Inferior parietal cortex (tissue), 1 donor: ENCODE measurements around the gene ARRDC4.

ENCODE experiments used
- DNase-seq: peaks from one replicate; pipeline ENCODE4 v3.0.0-alpha.2; 2016; ENCODE audit errors: extremely low spot score

ARRDC4 gene

GRCh38 chr15:97960364-97961066 is at the start of gene ARRDC4:
ARRDC4 (plus strand) TSS chr15:97960703; CDS start chr15:97960862, 159 bp downstream.
- DNase-seq, result peak; percentile 100

GRCh38 chr15:97914711-97915110 is 45.8 kb upstream of the ARRDC4 start:
- DNase-seq, result no peak

DNA sequence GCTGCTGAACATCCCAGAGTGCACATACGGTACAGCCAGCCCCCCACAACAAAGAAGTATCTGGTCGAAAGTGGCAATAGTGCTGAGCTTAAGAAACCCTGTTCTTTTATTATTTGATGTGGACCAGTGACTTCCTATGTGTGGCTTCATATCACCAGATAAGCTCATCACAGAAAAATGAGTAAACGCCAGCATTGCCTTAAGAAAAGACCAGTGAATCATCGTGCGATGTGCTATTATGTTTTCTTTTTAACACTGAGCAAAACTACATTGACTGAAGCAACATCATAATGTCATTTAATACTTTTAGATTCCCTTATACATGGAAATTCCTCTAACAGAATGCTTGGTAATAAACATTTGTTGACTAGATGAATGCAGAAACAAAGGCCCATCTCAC is 45.2 kb upstream of the ARRDC4 start:
- DNase-seq, result no peak

- no peak for DNase-seq
Observed at GRCh38 chr15:97921296-97921865, 39.1 kb upstream of the ARRDC4 start.

GRCh38 chr15:97929456-97930229 is 30.9 kb upstream of the ARRDC4 start:
- DNase-seq, result no peak

DNA sequence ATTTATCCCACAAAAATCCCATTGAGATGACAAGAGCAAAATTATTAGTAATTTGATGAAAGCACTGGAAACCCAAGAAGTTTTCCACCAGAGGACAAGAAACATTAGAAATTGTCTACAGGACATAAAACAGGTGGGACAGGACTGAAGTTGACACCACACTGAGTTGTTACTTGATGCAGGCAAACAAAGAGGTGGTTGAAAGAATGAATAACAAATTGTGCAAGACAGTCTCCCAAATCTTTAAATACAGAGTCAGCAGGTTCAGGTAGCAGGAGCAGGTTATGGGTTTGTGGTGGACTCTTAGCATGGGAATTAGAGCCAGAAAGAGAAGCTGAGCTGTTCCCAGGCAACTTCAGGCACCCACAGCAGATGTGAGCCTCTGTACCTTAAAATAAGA is 30.3 kb upstream of the ARRDC4 start:
- no peak for DNase-seq

DNA sequence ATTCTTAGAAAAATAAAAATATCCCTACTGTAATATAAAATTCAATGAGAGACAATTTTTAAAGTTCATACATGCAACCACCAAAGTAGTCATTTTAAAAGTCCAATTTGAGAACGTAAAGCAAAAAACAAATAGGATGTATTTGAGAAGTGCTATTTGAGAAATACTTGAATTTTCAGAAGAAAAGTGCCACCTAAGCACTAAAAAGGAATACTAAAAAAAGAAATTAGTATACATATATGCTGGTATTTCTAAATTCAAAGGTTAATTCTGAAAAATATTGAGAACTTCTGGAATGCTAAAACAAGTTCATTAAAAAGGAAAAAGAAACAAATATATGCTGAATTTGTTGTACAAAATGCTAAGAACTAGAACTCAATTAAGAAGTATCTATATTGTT is 29.2 kb upstream of the ARRDC4 start:
- DNase-seq, result no peak

DNA sequence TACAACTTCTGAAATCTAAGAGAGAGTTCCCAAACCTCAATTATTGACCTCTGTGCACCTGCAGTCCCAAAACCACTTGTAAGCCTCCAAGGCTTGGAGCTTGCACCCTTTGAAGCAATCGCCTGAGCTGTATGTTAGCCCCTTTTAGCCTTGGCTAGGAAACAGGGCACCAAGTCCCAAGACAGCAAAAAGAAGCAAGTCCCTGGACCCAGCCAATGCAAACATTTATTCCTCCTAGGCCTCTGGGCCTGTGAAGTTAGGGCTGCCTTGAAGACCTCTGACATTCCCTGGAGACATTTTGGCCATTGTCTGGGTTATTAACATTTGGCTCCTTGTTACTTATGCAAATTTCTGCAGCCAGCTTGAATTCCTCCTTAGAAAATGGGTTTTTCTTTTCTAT is 26.9 kb upstream of the ARRDC4 start:
- DNase-seq, result no peak

- no peak for DNase-seq
Observed at GRCh38 chr15:97940993-97941392, 19.5 kb upstream of the ARRDC4 start.

DNA sequence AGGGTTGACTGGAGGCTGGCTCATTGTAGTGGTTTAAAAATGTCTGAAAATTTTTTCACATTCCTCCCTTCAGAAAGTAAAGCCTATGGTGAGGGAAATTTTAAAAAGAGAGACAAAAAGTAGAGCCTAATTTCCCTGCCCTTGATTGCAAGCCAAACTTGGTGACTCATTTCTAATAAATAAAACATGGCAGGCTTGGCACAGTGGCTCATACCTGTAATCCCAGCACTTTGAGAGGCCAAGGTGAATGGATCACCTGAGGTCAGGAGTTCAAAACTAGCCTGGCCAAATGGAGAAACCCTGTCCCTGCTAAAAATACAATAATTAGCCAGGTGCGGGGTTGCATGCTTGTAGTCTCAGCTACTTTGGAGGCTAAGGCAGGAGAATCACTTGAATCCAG is 18.9 kb upstream of the ARRDC4 start:
- DNase-seq, result no peak

DNA sequence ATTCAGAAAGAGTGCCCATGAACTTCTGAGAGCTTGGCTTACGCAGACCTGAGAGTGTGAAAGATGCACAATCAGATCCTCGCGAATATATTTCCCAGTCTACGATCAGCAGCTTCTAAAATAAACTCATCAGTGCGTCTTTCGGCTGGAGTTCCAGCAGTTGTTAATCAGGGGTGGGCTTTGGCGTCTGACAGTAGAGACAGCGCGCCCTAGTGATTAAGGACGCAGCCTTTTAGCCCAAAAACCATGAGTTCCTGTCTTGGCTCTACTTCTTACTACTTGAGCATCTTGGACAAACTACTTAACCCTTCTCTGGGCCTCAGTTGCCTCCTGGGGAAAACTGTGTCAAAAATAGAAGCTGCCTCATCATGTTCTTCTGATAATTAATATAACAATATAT is 15.8 kb upstream of the ARRDC4 start:
- no peak for DNase-seq

- no peak for DNase-seq
Observed at GRCh38 chr15:97947465-97948260, 12.8 kb upstream of the ARRDC4 start.

GRCh38 chr15:97953254-97953653 is 7.2 kb upstream of the ARRDC4 start:
- no peak for DNase-seq

GRCh38 chr15:97953748-97954147 is 6.8 kb upstream of the ARRDC4 start:
- no peak for DNase-seq

DNA sequence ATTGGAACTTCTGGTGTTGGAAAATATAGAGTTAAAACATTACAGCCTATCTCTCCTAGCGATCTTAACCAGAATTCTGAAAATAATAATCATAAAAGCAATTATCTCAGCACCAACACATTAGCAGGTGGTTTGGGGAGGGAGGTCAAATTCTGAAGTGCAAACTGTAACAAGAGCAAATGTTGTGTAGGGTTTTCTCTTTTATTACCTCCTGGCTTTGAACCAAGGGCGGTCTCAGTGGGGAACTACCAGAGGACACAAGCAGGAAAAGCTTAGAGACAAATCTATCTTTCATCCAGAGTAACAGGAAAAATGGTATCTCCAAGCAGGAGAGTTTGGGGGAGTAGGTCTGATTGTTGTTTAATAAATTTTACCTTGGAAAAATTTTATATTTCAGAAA is 5.5 kb upstream of the ARRDC4 start:
- DNase-seq, result no peak

GRCh38 chr15:97955529-97955928 is 5.0 kb upstream of the ARRDC4 start:
- no peak for DNase-seq

- no peak for DNase-seq
Observed at GRCh38 chr15:97959724-97960363, 659 bp upstream of the ARRDC4 start.

GRCh38 chr15:97961067-97961954 is 808 bp downstream of the ARRDC4 start:
- no peak for DNase-seq

- no peak for DNase-seq
Observed at GRCh38 chr15:97962263-97962662, 1.8 kb downstream of the ARRDC4 start.

- no peak for DNase-seq
Observed at GRCh38 chr15:97963779-97964178, 3.3 kb downstream of the ARRDC4 start.

- DNase-seq, result no peak
Observed at GRCh38 chr15:97966246-97966645, 5.7 kb downstream of the ARRDC4 start.
